Tongue (tissue), 2 donors: ENCODE data around the gene VWA3B. TPM values are rescaled to one million over a fixed set of nuclear protein-coding genes. Genes with fewer than 3 reads are reported as not detected.
"Not testable (repeated sequence)": the region's sequence is repeated elsewhere in the genome, so short reads cannot be mapped to it uniquely, and the experiment has no call there.

Source experiments
- DNase-seq: peaks from one replicate; pipeline ENCODE4 v3.0.0-alpha.2; 2015
- total RNA-seq: library from RNA; depleted of rRNA; stranded (reverse); fragments of >200 nt; gene quantifications from one replicate; pipeline ENCODE4 v1.2.3, GENCODE V29; 2014

The VWA3B gene
- total RNA-seq, 1 donor from 2014 or later: 0.10 TPM

GRCh38 chr2:98247383-98247782 is 160.4 kb downstream of the VWA3B start:
- DNase-seq: no peak

- DNase-seq: no peak
These were observed 165.2 kb downstream of the VWA3B start for GRCh38 chr2:98252038-98252773.

GRCh38 chr2:98253461-98254070 is 166.6 kb downstream of the VWA3B start:
- peak; percentile 25 for DNase-seq

- no peak for DNase-seq
These were observed 167.6 kb downstream of the VWA3B start for GRCh38 chr2:98254504-98255059.

- no peak for DNase-seq
These were observed 171.9 kb downstream of the VWA3B start for GRCh38 chr2:98258906-98259305.

GRCh38 chr2:98263362-98263761 is 176.4 kb downstream of the VWA3B start:
- DNase-seq: no peak

GRCh38 chr2:98268225-98268624 is 181.3 kb downstream of the VWA3B start:
- not testable (repeated sequence) for DNase-seq

- peak; percentile 57 for DNase-seq
These were observed 182.3 kb downstream of the VWA3B start for GRCh38 chr2:98269274-98269673.

GRCh38 chr2:98269830-98270229 is 182.9 kb downstream of the VWA3B start:
- no peak for DNase-seq

- DNase-seq: no peak
These were observed 190.3 kb downstream of the VWA3B start for GRCh38 chr2:98277162-98277859.

GRCh38 chr2:98278074-98278473 is 191.1 kb downstream of the VWA3B start:
- no peak for DNase-seq

GRCh38 chr2:98280376-98281102 is 193.6 kb downstream of the VWA3B start:
- peak; percentile 30 for DNase-seq

- DNase-seq: no peak
These were observed 194.6 kb downstream of the VWA3B start for GRCh38 chr2:98281607-98282006.

GRCh38 chr2:98282109-98282508 is 195.1 kb downstream of the VWA3B start:
- DNase-seq: no peak

GRCh38 chr2:98293030-98293429 is 206.1 kb downstream of the VWA3B start:
- DNase-seq: no peak

- DNase-seq: no peak
These were observed 207.1 kb downstream of the VWA3B start for GRCh38 chr2:98293931-98294687.

- no peak for DNase-seq
These were observed 207.7 kb downstream of the VWA3B start for GRCh38 chr2:98294711-98295110.

- no peak for DNase-seq
These were observed 208.3 kb downstream of the VWA3B start for GRCh38 chr2:98295275-98295674.

- DNase-seq: peak; percentile 21
These were observed 208.9 kb downstream of the VWA3B start for GRCh38 chr2:98295721-98296414.

- DNase-seq: peak; percentile 48
These were observed 209.5 kb downstream of the VWA3B start for GRCh38 chr2:98296440-98296839.
